Measurements from ENCODE around the gene HDDC2.

The HDDC2 gene

GRCh38 chr6:125323376-125323775, 21.6 kb upstream of the HDDC2 start:
- Histone ChIP-seq H3K27ac (replicated peaks) (no peak overlapping the region), H3K27me3 (ENCODE audit: insufficient read depth, poor library complexity, severe bottlenecking) (no peaks in the 10 kb centered on the region), H3K4me3 (replicated peaks; ENCODE audit: insufficient read depth, low read length) (no peak overlapping the region)
- TF ChIP-seq GABPA (IDR thresholded peaks at IDR 0.05; ENCODE audit: low read depth) (no peak), SPI1 (IDR thresholded peaks at IDR 0.05; ENCODE audit: borderline replicate concordance, low read depth) (no peak), REST (IDR thresholded peaks at IDR 0.05; ENCODE audit: insufficient replicate concordance, low read depth) (no peak), POLR2AphosphoS5 (IDR thresholded peaks at IDR 0.05; ENCODE audit: low read depth) (no peak)
- TF ChIP-seq, protein P1, sequence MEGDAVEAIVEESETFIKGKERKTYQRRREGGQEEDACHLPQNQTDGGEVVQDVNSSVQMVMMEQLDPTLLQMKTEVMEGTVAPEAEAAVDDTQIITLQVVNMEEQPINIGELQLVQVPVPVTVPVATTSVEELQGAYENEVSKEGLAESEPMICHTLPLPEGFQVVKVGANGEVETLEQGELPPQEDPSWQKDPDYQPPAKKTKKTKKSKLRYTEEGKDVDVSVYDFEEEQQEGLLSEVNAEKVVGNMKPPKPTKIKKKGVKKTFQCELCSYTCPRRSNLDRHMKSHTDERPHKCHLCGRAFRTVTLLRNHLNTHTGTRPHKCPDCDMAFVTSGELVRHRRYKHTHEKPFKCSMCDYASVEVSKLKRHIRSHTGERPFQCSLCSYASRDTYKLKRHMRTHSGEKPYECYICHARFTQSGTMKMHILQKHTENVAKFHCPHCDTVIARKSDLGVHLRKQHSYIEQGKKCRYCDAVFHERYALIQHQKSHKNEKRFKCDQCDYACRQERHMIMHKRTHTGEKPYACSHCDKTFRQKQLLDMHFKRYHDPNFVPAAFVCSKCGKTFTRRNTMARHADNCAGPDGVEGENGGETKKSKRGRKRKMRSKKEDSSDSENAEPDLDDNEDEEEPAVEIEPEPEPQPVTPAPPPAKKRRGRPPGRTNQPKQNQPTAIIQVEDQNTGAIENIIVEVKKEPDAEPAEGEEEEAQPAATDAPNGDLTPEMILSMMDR (IDR thresholded peaks at IDR 0.05; ENCODE audit: insufficient read depth, low read length): no peak
- DNase-seq (ENCODE audit: low read depth in 1 of 2, low spot score in 1 of 2): no peak

- no peak for TF ChIP-seq POLR2AphosphoS5 (IDR thresholded peaks at IDR 0.05; ENCODE audit: low read depth)
- no peak for TF ChIP-seq REST (IDR thresholded peaks at IDR 0.05; ENCODE audit: insufficient replicate concordance, low read depth)
- TF ChIP-seq, protein P1 (IDR thresholded peaks at IDR 0.05; ENCODE audit: insufficient read depth, low read length): no peak
- Histone ChIP-seq H3K27me3 (ENCODE audit: insufficient read depth, poor library complexity, severe bottlenecking) (peaks cover 3% of the 10 kb centered on the region), H3K27ac (replicated peaks) (no peak overlapping the region), H3K4me3 (replicated peaks; ENCODE audit: insufficient read depth, low read length) (no peak overlapping the region)
- DNase-seq (ENCODE audit: low read depth in 1 of 2, low spot score in 1 of 2): no peak
Measured at GRCh38 chr6:125316621-125317020, 14.9 kb upstream of the HDDC2 start.

DNA sequence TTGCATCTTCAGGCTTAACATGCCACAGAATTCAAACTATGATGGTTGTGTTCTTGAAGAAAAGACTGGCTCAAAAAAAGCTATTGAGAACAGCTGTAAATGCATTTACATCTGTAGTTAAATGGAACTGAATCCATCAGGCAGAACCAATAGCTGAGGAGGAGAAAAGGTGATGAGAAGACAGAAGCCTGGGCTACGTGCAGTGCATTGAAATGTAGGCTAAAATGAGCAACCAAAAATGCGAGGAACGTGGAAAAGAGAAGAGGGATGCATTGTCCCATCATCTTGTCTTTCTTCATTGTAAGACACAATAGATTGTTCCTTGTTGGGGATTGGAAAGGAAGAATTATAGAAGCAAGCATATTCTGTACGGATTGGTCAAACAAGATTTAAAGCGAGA, 13.8 kb upstream of the HDDC2 start:
- Histone ChIP-seq H3K27ac (replicated peaks) (no peak overlapping the region), H3K4me3 (replicated peaks; ENCODE audit: insufficient read depth, low read length) (no peak overlapping the region), H3K27me3 (ENCODE audit: insufficient read depth, poor library complexity, severe bottlenecking) (peaks cover 3% of the 10 kb centered on the region)
- TF ChIP-seq REST (IDR thresholded peaks at IDR 0.05; ENCODE audit: insufficient replicate concordance, low read depth) (no peak), POLR2AphosphoS5 (IDR thresholded peaks at IDR 0.05; ENCODE audit: low read depth) (no peak), SPI1 (IDR thresholded peaks at IDR 0.05; ENCODE audit: borderline replicate concordance, low read depth) (no peak)
- TF ChIP-seq, protein P1 (IDR thresholded peaks at IDR 0.05; ENCODE audit: insufficient read depth, low read length): no peak
- DNase-seq (ENCODE audit: low read depth in 1 of 2, low spot score in 1 of 2): no peak
